Stimulated activated CD8-positive, alpha-beta memory T cell treated with anti-CD3 and anti-CD28 coated beads, Interleukin-12 subunit alpha, Interleukin-12 subunit beta, amount 100 ng/mL, for 1 hour (primary cell): ENCODE results near the gene CTRB2.

Source experiments
- DNase-seq: peaks from one replicate; pipeline ENCODE4 v3.0.0-alpha.2; 2020; ENCODE audit warnings: low read depth

Gene CTRB2

GRCh38 chr16:75206749-75207451 is at the start of gene CTRB2:
CTRB2 (minus strand) TSS chr16:75207161; CDS start chr16:75207141, 20 bp downstream.
- no peak for DNase-seq

- DNase-seq, result no peak
Observed at GRCh38 chr16:75256059-75256571, 49.2 kb upstream of the CTRB2 start.

DNA sequence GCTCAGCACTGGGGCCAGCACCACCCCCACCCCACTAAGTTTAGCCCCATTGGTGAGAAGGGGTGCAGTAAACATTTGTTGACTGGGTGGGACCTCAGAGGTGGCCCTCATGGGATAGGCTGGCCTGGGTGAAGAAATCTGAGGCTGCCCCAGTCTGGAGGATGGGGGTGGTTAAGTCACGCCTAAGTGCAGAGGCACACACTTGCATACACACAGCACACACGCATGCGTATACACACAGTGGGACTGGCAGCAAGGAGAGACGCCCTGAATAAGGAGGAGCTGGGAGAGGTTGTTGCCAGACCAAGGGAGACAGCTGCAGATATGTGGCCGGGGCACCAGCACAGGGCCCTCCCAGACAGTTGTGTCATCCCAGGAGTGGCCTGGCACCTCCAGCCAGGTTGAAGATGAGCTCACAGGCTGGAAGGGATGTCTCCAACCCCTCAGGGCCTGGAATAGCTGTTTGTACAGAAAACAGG is 47.4 kb upstream of the CTRB2 start:
- no peak for DNase-seq

DNA sequence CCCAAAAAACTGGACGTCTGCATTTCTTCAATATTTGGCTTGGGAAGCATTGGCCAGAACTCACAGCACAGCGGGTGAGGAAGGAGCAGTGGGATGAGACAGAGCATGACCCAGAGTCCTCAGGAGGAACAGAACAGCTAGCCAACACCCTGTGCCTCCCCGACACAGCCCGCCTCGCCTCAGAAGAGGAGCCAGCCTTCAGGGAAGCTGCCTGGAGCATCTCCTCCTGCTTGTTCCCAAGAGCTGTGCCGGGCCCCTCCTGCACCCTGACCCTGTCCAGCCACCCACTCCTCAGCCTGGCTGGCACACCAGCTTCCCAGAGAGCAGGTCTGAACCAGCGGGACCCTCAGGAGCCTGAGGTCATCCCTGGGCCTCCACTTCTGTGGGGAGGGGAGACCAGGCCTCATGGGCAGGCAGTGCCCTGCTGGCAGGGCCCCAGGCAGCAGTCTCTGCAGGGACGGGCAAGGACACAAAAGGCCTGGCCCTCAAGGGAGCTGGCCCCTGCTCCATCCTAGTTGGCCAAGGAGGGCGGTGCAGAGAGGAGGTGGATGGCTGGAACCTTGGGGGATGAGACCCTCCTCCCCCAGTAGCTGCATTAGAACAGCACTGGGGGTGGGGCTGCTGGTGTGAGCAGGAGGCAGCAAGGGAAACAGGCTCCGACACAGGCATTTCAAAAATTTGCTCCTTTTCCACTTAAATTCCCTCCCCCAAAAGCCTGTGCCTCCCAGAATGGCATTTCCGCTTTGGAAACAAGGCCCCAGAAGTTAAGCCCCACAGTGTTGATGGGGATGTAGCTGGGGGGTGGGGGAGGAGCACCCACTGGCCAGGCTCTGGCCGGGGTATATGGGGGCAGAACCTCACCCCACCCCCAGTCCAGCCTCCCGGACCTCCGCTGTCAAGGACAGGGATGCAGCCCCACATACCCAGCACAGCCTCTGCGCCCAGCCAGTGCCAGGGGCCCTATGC is 46.3 kb upstream of the CTRB2 start:
- DNase-seq, result no peak

GRCh38 chr16:75252049-75252864 is 45.3 kb upstream of the CTRB2 start:
- no peak for DNase-seq

DNA sequence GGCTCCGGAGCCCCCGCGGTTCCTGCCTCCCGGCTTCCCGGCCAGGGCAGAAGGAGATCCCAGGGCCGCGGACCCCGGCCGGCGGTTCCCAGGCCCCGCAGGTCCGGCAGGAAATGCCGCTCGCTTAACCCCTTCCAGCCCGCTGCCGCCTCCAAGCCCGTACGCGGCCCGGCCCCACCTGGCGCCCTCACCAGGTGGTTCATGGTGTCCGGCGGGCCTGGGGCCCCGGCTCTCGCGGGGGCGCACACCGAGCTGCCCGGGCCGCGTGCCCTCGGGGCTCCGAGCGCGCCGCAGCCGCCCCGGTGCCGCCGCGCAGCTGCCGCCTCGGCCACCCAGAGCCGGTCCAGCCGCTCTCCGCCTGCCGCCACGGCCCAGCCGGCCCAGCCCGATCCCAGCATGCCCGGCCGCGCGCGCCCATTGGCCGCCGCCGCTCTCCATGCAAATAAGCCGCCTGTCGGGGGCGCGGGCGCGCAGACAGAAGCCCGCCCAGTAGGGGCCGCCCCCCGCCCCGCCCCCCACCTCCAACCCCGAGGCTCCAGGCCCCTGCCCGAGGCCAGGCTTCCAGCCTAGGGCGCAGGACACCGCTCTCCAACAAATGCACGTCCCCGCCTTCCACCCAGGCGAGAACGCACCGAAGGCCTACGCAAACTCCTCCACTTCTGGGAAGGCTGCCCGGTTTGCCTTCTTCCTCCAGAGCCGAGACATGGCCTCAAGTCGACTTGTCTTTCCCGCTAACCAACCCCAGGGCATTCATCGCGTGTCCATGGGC is 44.5 kb upstream of the CTRB2 start, which contains the start of gene BCAR1:
Gene BCAR1 (minus strand): TSS at position 345 of the 769 bp plus-strand sequence. CDS start 142 bp downstream, at position 203.
- DNase-seq, result no peak

GRCh38 chr16:75250809-75251279 is 43.9 kb upstream of the CTRB2 start:
- DNase-seq, result no peak

DNA sequence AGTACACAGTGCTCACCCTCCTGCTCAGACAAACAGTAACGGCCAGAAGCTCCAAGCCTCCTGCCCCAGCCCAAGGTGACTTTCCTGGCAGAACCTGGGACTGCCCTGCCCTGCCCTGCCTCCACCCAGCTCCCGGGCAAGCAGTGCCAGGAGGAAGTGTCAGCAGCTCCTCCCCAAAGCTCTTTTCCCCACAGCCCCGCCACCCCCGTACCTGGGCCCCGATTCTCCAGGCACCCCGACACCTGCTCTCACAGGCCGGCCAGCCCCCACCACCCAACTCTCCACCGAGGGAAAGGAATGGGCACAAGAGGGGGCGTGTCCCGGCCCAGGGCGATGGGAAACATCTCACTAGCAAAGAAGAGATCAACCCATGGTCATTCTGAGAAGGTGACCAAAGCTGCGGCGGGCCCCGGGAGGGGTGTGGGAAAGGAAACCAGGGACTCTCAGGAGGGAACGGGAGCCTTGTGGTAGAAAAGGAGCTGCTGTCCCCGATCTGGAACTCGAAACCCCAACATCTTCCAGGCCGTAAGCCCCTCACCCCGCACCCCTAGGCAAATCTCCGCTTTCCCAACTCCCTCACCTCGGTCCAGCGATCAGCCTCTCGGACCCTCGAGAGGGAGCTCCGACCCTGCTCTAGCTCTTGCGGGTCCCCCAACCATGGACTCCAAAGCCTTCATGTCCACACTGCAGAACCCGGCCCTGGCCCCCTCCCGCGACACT is 43.3 kb upstream of the CTRB2 start:
- no peak for DNase-seq

- DNase-seq, result no peak
Observed at GRCh38 chr16:75249441-75249840, 42.5 kb upstream of the CTRB2 start.

GRCh38 chr16:75248536-75249380 is 41.8 kb upstream of the CTRB2 start:
- no peak for DNase-seq

GRCh38 chr16:75248142-75248535 is 41.2 kb upstream of the CTRB2 start:
- no peak for DNase-seq

DNA sequence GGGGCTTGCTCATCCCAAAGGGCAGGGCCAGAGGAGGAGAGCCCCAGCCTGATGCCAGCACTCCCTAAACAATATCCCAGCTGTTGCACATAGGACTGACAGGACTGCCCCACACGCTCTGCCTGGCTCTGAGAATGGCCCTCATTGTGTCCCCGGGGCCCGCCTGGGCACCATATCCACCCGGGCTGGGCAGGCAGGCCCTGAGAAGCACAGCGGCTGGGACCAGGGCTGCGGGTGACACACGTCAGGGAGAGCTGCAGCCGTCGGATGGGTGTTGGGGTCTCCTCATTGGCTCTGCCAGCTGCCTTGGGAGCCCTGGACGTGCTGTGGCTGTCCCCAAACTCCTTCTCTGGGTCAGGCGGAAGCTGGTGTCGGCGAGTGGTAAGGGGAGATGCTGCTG is 40.3 kb upstream of the CTRB2 start:
- no peak for DNase-seq

GRCh38 chr16:75246504-75247205 is 39.7 kb upstream of the CTRB2 start:
- no peak for DNase-seq

DNA sequence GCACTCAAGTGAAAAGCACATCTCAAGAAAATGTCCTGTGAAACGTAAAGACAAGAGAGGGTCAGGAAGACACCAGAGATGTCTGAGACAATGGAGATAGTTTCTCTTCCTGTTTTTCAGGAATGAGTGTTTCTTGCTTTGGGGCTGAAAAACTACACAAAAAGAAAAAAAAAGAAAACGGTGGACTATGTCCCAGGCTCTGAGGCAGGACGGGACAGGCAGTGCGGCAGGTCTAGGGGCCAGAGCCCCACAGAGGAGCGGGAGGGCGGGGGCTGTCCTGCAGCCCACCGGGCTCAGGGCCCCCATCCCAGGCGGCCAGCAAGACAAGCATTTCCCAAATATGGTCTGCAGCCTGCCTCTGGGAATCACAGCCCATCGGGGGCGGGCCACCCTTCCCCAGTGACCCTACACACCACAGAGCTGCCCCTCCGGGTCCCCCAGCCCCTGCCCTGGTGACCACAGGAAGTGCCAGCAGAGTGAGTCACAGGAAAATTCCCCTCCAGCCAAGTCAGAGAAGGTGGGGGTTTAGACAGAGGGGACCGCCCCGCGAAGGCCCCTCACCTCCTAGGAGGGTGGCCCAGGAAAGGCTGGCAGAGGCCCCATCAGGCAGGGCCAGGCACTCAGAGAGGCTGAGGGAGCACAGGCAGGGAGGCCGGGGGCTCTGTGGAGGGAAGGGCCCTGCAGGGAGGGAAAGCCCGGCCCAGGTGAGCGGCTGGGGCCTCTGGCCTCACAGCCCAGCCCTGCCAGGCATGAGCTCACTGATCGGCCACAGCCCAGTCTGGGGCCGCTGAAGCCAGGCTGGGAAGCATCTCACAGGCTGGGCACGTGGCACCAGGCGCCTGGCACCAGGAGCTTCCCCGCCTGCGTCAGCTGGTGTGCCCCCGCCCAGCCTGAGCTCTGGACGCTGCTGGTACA is 38.1 kb upstream of the CTRB2 start:
- DNase-seq, result no peak

DNA sequence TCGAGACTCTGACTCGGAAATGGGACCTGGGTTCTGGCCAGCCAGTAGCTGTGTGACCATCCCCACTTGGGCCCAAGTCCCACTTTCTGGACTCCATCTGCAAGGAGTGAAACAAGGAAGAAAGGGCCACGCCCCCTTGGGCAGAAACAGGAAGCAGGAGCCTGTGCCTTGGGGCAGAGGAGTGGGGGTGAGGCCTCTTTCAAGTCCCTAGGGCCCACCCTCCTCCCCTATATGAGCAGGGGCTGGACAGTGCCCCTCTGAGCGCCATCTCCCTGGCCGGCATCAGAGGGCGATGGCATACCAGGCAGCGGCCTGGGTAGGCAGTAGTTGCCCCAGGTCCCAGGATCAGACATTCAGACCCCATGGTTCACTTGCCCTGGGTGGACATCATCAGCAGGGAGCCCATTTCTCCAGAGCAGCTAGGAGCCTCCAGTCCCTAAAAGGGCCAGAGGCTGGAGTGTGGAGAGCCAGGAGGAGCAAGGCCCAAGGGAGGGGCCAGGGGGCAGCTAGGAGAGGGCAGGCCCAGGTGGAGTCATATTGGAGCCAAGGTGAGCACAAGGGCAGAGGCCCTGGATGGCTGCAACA is 37.4 kb upstream of the CTRB2 start:
- no peak for DNase-seq

GRCh38 chr16:75243667-75244224 is 36.8 kb upstream of the CTRB2 start:
- DNase-seq, result no peak
